Measurements from ENCODE around the gene KIRREL3.

The KIRREL3 gene

DNA sequence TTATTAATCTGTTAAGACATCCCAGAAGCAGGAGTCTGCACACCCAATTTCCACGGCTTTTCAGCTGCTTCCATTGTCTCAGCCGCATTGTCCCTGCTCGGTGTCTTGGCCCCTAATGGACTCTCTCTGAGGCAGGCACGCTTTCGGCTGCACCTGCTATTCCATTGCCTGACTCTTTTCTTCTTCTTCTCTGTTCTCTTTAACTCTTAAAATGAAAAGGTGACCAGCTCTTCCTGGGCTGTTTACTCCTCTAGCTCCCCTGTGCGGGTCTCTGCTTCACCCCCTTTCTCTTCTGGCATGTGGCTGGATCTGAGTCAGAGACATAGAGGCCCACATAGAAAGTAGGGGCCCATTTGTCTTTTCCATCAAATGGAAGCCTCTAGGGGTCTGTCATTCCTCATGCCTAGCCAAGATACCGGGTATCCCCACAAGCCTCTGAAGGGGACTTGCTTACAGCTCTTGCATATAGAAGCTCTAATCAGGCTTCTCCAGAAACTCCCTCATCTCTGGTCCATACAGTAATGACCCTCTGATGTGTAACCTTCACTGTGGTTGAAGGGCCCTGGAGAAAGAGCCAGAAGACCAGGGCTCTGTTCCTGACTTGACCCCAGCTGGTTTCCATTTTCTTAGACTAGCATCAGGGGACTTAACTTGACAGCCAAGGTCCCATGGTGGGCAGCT is 401.2 kb downstream of the KIRREL3 start:
- DNase-seq (ENCODE audit: low spot score) = no peak

- no peak for DNase-seq (ENCODE audit: low spot score)
These were observed 402.0 kb downstream of the KIRREL3 start for GRCh38 chr11:126598344-126599216.

GRCh38 chr11:126597041-126597440 is 403.5 kb downstream of the KIRREL3 start:
- DNase-seq (ENCODE audit: low spot score) = no peak

- no peak for DNase-seq (ENCODE audit: low spot score)
These were observed 404.1 kb downstream of the KIRREL3 start for GRCh38 chr11:126596474-126596873.

GRCh38 chr11:126595560-126595959 is 405.0 kb downstream of the KIRREL3 start:
- DNase-seq (ENCODE audit: low spot score) = no peak

GRCh38 chr11:126594921-126595367 is 405.6 kb downstream of the KIRREL3 start:
- DNase-seq (ENCODE audit: low spot score) = no peak

- no peak for DNase-seq (ENCODE audit: low spot score)
These were observed 407.8 kb downstream of the KIRREL3 start for GRCh38 chr11:126592496-126593410.

DNA sequence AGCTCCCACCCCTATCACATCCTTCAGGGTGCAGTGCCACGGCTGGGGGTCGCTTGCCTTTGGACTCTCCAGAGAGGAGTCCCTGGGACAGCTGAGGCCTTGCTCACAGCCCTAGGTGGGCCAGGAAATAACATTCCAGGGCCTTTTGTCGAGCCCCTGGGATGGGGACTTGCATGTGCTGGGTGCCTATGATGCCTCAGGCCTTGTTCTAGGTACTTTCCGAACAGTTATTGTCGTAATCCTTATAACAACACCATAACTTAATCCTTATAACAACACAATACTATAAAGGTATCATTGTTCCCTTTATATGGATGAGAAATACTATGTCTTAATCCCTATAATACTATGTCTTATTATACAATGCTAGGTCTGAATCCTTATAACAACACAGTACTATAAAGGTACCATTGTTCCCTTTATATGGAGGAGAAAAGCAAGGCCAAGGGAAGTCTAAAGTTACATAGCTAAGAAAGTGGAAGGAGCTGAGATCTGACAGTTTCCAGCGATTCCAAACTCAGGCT is 408.5 kb downstream of the KIRREL3 start:
- DNase-seq (ENCODE audit: low spot score) = no peak

- no peak for DNase-seq (ENCODE audit: low spot score)
These were observed 411.1 kb downstream of the KIRREL3 start for GRCh38 chr11:126589492-126589803.

DNA sequence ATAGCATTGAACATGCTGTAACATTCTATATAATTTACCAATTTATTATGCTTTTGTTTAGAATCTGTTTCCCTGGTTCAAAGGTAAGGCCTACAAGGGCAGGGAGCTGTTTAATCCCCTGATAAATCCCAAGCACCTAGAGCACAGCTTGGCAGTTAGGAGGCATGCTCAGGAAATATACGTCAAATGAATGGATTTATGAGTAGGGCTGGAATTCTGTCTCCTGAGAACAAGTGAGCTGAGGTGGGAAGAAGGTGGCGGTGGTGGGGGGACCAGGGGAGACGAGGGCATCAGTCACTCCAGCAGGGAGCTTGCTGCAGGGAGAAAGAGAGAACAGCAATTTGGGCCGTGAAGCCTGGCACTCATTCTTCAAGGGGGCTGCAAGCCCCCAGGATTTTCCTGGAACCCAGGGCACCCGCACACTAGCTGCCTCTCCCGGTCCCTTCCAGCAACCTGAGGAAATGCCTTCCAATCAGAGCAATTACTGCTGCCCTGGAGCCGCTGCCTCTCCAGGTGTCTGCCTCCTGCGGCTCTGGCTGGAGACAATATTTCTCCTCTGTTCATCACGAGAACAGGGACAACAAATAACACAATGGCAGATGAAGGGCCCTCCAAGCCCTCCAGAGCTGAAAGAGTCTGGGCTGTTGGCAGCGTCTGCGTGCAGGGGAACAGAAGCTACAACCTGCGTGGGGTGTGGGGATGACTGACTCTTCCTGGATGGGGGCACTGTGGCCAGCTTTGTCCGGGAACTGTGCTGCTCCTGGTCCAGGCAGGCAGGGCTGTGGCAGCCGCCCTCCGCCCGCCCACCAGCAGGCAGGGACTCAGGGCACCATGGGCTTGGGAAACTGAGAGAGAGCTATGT is 411.7 kb downstream of the KIRREL3 start:
- DNase-seq (ENCODE audit: low spot score) = no peak

DNA sequence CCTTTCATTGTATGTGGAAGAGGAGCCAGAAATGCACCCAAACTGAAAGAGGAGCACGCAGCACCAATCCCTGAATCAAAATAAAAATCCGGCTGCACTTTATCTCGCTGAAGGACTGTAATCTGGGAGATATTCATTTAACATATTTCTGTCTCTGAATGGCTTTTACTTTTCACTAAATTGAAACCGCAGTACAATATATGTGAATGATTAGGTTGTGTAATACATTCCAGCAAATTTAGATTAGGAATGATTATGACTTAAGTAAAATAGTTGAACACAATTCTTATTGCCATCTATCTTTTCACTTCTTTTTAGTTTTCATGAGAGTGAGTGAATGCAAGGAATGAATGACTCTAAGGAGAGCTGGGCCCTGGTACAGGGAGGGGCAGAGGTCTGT is 413.0 kb downstream of the KIRREL3 start:
- no peak for DNase-seq (ENCODE audit: low spot score)

DNA sequence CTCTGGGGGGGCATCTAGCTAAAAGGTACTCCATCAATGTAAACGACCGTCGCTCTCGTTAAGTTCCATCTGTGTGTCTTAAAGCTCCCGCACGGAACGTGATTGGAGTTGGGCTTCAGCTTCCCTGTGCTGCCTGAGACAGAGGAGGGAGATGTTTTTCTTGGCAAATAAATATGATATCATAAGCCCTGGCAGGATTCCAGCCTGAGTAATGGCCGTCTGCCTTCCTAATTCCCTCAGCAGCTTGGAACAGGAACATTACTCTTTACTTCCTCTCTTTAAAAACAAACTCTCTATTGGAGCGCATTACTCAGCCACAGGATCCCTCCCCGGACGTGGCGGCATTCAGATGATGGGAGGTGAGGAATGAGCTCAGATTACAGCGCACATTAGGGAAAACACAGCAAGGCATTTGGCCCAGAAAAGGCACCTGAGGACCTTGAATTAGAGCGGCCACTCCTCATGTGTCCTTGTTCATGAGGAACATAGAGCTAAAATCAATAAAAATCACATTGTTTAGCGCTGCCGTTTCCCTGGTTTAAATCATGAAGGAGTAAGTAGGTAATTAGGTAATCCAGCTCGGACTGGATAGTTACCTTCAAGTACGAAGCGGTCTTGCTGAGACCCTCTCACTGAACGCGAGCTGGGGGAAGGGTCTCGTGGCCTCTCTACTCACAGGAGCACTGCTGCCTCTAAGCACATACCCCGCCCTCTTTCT is 414.6 kb downstream of the KIRREL3 start:
- peak; percentile 87 for DNase-seq (ENCODE audit: low spot score)

DNA sequence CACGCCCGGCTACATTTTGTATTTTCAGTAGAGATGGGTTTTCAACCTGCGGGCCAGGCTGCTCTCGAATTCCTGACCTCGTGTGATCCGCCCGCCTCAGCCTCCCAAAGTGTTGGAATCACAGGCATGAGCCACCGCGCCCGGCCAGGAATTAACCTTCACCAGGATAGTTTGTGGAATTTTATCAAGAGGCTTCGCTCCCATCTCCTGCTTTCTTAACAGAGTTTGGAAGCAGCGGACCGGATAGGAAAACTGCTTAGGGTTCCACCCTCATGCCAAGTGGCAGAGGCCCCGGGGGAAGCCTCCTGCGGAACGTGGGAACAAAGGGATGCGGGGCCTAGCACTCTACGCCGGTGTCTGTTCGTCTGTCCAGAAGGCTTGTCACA is 415.2 kb downstream of the KIRREL3 start:
- DNase-seq (ENCODE audit: low spot score) = no peak

- no peak for DNase-seq (ENCODE audit: low spot score)
These were observed 416.8 kb downstream of the KIRREL3 start for GRCh38 chr11:126583594-126584427.

- no peak for DNase-seq (ENCODE audit: low spot score)
These were observed 417.5 kb downstream of the KIRREL3 start for GRCh38 chr11:126583101-126583500.

- DNase-seq (ENCODE audit: low spot score) = no peak
These were observed 418.5 kb downstream of the KIRREL3 start for GRCh38 chr11:126581871-126582648.

DNA sequence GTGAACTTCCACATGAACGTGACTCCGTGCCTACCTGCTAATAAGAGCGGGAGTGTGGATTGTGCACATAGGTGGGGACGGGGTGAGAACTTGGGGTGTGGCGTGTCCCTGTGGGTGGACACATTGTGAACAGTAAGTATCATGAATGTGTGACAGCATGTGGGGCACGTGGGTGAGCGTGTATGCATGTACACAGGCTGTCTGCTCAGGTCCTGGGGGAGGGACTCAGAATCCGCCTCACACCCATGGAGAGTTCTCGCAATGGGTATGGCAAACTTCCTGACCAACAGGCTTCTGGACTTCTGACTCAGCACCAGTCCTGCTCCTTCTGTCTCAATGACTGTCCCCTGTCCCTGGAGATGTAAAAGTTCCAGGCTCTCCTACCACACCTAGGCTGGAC is 422.1 kb downstream of the KIRREL3 start:
- DNase-seq (ENCODE audit: low spot score) = no peak

GRCh38 chr11:126578021-126578420 is 422.5 kb downstream of the KIRREL3 start:
- DNase-seq (ENCODE audit: low spot score) = no peak

- DNase-seq (ENCODE audit: low spot score) = no peak
These were observed 424.7 kb downstream of the KIRREL3 start for GRCh38 chr11:126575849-126576248.
